ENCODE results near the gene RMND5A. TPM values are rescaled to one million over a fixed set of nuclear protein-coding genes. Genes with fewer than 3 reads are reported as not detected.

Gene RMND5A
- total RNA-seq, 2 donors from 2014 or later, result 50.0 to 61.9 TPM

DNA sequence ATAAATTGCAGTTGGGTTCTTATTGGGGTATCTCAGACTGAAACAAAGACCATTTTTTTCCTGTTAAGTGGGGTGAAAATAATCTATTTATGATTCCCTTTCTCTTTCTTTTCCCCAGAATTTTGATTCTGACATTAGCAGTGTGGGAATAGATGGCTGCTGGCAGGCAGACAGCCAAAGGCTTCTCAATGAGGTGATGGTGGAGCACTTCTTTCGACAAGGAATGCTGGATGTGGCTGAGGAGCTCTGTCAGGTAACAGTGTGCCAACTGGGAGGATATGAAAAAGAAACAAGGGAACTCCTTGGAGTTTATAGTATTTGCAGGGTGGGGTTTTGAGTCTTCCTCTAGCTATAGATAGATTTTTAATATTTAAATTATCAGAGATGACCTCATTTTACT lies 31.7 kb downstream of the RMND5A start:
- ATAC-seq, result no peak

DNA sequence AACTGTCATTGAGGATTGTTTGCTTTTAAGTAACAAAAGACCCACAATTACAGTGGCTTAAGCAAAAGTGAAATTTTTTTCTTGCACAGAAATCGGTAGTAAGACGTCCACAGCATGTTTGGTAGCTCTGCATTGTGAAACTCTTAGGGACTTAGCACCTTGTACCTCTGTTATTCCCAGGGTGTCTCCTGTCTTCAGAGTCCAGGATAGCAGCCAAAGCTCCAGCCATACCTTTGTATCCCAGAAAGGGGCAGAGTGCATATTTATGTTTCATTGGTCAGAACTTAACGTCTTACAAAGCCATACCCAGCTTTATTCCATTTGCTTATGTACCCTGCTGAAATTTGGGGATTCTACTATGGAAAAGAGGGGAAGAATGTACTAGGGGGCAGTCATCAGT lies 32.8 kb downstream of the RMND5A start:
- intact Hi-C loops (cut with DNase I), result no loop called here
- DNase-seq (no peak), ATAC-seq (no peak)

More for the DNA sequence above, 31.7 kb downstream of the RMND5A start:
- intact Hi-C loops (cut with DNase I), result no loop called here
- DNase-seq, result no peak

DNA sequence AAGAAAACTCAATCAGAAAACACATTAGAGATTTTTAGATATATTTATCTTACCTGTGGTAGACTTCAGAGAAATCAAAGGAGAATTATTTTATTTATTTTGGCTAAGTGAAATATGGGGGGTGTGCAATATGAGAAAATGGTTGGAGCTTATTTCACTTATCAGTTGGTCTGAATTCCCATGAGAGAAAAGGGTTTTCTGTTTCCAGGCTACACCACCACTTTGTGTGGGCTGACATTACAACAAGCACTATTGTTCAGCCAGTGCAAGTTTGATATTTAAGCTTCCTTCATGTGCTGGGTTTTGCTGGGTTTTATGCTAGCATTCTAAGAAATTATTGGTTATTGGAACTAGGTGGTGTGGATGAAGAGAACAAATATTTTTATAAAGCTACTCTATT lies 33.5 kb downstream of the RMND5A start:
- ATAC-seq (no peak), DNase-seq (no peak)
- intact Hi-C loops (cut with DNase I), result no loop called here

DNA sequence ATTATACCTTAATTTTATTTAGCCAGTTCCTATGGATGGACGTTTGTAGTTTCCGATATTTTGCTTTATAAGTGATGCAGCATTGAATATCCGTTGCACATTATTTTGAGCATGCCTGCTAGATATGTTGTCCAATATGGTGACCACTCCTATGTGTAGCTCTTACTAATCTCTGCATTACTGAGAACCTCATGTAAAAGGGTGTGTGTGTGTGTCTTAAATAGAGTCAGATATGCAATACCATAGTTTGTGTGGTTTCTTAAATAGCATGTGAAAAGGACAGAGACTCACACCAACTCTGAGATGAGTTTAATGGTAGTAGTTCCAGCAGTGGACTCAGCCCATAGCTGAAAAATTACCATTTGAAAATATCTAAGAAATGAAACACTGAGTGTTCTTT lies 38.3 kb downstream of the RMND5A start:
- ATAC-seq (no peak), DNase-seq (no peak)
- intact Hi-C loops (cut with DNase I), result no loop called here

DNA sequence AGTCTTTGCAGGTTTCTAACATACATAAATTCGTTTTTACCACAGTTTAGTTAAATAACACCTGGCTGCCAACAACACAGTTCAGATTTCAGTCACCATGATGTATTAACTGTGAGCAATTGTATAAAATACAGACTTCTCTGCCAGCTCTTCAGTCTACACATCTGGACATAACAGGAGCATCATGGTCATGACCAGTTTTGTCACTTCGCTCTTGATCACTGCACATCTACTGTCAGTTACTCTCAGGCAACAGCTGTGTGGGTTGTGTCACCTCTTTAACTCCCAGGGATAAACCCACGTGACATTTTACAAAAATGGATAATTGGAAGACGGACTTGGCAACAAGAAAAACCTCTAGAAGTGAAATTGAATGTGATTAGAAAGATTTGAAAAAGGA lies 40.3 kb downstream of the RMND5A start:
- no peak for ATAC-seq
- intact Hi-C loops (cut with DNase I), result no loop called here

DNA sequence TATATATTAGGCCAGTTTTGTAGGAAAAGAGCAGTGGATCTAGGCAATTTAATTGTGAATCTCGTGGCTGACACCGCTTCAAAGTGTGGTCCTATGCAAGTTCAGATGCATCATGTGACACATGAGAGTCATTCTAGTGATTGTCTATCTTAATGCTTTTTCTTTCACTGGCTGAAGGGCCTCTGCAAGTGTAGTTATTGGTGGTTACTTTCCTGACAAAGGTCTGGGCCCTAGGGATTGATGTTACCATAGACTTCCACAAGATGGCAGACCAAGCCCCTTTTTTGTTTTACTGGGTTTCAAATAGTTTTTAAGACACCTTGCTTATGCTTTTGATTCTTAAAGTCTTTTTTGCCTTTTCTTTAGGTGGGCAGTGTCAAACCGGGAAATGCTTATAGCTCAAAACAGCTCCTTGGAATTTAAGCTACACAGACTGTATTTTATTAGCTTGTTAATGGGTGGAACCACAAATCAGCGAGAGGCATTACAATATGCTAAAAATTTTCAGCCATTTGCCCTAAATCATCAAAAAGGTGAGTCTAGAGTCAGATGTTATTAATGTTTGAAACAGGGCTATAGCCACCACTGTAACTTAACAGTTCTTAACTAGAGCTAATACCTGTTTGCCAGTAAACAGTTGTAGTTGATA lies 44.7 kb downstream of the RMND5A start:
- DNase-seq, result no peak
- intact Hi-C loops (cut with DNase I), result no loop called here
- peak in 1 of 2 donors; percentile 30 for ATAC-seq

More for the DNA sequence above, 40.3 kb downstream of the RMND5A start:
- DNase-seq, result no peak

DNA sequence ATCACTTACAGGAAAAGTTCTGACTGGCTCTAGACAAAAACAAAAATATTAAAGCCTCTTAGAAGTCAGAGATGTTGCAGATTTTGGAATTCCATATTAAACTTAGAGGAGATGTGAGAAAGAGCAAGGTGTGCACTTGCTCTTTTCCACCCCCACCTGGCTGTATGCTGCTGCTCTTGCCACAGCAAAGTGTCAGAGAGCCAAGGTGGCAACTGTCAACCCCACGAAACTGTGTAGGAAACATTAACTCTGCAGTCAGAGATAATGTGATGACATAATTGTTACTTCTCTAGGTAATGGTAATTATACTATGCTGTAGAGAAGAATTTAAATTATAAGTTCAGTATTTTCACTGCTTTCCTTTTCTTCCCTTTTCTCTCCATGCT lies 45.2 kb downstream of the RMND5A start:
- intact Hi-C loops (cut with DNase I), result no loop called here
- ATAC-seq (no peak), DNase-seq (no peak)

DNA sequence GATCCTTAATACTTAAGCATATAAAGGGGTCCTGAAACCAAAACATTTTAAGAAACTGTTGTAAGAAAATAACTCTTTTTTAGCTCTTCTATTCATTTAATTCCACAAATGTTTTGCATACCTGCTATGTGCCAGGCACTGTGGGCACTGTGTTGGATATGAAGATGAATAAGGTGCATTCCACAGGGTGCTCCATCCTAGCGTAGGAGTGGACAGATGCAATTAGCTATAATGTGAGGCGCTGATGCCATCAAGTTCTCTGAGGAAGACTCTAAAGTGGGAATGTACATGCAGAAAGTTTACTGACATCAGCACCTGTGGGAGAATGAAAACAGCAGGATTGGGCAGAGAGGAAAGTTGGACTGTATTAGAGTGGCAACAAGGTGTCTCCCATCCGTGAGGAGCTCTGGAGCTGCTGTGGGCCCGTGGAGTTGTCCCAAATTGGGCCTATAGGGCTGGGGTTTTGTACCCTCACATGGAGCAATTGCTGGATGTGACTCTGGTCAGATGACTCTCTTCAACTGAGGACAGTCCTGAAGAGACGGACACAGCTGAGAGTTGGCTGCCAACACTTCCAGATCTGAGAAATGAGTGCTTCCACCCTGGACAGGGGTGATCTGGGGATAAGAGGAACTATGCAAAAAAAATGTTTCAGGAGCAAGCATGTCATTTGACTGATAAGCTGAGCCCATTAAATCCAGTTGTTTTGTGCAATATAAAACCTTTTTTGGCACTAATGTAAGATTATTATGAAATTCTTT lies 48.3 kb downstream of the RMND5A start:
- intact Hi-C loops (cut with DNase I), result no loop called here
- DNase-seq (no peak), ATAC-seq (peak; percentile 60 to 73)

DNA sequence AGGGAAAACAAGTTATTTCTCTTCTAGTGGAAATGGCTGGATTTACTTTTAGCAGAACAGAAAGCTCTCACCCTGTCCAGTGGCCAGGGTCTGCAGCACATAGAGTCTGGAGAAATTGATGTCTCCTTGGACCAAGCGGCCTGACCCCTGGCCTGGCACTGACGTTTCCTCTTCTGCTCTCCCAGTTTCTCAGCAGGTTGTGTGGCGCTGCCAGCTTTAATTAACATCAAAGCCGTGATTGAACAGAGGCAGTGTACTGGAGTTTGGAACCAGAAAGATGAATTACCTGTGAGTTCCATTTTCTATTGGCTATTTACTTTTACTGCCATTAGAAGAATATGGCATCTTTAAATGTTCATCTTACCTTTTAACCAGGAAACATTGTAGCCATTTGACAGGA lies 49.7 kb downstream of the RMND5A start:
- no peak for ATAC-seq
- intact Hi-C loops (cut with DNase I), result no loop called here

DNA sequence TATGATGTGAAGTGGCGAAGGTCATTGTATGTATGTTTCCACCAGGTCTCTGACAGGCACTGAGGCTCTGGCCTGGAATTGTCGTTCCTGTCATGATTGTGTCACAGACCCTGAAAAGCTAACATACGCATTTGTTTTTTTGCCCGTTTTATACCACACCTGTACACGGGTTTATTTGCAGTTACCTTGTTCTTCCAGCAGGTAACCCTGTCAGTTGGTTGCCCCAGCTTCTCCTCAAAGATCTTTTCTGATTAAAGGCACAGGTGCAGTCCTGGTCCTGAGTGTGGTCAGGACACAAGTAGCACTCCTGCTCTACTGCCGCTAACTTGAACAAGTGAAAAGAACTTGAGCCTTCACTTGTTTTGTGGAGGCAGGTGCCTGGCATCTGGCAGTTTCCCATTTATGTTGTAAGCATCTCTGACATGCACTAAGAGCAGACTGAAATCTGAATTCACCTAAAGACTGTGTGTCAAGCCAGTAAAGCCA lies 50.8 kb downstream of the RMND5A start:
- no peak for DNase-seq
- ATAC-seq, result no peak
- intact Hi-C loops (cut with DNase I), result no loop called here

More for the DNA sequence above, 49.7 kb downstream of the RMND5A start:
- no peak for DNase-seq

DNA sequence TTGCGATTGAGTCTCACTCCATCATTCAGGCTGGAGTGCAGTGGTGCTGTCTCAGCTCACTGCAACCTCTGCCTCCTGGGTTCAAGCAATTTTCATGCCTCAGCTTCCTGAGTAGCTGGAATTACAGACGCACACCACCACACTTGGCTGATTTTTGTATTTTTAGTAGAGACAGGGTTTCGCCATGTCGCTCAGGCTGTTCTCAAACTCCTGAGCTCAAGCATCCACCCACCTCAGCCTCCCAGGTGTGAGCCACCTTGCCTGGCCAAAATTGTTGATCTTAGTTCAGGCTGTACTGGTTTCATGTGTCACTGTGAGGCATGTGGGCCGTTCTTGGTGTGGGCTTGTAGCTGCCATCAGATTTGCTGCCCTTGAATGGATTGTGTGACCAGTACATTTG lies 52.5 kb downstream of the RMND5A start:
- DNase-seq (no peak), ATAC-seq (no peak)
- intact Hi-C loops (cut with DNase I), result no loop called here

DNA sequence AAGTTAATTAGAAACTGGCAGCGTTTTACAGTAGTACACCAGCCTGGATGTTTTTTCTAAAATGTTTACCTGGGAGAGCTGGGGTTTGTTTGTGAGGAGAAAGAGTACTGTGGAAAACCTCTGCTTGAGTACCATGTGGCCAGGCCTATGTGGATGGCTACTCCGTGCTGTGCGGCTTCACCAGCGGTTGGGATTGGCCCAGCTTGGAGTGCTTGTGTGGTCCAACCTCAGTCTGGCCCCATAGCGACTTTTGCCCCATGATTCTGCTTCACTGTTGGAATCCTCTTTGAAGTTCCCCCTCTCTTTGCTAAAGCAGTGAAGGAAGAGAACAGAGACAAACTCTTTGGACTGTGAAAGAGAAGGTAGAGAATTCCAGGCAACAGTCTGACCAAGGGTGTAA lies 54.8 kb downstream of the RMND5A start:
- DNase-seq (no peak), ATAC-seq (no peak)
- intact Hi-C loops (cut with DNase I), result no loop called here

DNA sequence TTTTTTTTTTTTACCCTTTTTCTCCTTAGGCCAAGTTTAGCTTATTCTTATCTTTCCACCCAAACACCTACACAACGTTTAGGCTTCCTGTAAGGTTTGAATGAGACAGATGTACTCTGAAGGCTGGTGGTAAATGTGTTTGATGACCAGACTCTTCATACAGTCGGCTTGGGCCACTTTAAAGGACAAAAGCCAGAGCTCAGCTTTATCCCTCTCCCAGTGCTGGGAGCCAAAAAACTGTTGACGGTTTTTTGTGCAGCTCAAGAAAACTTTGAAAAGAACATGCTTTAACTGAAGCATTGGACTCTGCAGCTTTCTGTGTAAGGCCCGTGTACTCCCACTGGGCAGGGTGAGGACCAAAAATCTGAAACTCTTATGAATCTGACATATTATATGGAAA lies 55.2 kb downstream of the RMND5A start:
- intact Hi-C loops (cut with DNase I), result no loop called here
- ATAC-seq (no peak), DNase-seq (no peak)

DNA sequence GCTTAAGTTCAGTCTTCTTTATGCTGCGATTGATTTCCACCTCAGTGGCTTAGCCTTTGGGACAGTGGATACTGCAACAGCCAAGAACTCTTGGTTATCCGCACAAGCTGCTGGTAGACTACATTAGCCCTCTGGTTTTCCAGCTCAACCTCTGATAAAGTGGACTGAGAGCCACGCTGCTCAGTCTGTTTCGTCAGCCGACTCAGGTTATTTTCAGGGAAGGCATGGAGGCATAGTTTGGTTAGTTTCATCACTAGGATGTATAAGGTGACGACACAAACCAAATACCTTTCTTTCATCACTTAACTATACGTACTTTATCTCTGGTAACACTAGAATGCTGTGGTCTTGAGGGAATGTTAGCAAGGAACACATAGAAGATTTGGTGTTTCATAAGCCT lies 56.4 kb downstream of the RMND5A start:
- no peak for ATAC-seq
- no peak for DNase-seq
- intact Hi-C loops (cut with DNase I), result no loop called here

DNA sequence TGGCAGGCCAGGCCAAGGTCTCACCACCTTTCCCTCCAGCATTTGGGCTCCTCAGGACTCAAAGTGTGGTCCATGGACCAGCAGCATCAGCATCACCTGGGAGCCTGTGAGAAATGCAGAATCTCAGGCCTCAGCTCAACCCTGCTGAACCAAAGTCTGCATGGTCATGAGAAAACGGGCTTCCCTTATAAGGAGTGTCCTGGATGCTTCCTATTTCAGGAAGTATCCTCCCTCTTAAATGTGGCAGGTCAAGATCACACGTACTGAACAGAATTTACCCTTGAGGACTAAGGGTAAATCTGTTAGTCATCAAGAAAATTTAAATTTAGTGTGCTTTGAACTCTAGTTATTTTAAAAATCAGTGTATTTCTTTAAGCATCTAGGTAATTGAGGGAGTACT lies 58.9 kb downstream of the RMND5A start:
- ATAC-seq, result peak; percentile 32 to 63
- intact Hi-C loops (cut with DNase I), result no loop called here

DNA sequence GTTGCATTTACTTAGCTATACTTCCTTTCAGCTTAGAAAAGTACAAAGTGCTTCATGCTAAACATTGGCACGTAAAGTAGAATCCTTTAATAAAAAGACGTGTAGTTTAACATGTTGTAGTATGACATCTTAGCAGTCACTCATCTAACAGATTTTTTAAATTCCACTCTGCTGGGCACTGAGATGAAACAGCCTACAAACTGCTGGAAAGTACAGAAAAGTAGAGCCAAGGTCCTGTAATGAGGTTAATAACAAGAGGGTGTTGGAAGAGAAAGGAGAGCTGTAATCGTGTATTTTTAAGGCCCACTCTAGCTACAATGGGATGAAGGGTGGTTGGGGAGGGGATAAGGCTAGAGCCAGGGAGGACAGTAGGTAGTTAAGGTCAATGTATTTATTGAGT lies 59.9 kb downstream of the RMND5A start:
- intact Hi-C loops (cut with DNase I), result no loop called here
- DNase-seq, result no peak
- ATAC-seq, result no peak

More for the DNA sequence above, 58.9 kb downstream of the RMND5A start:
- DNase-seq, result no peak

DNA sequence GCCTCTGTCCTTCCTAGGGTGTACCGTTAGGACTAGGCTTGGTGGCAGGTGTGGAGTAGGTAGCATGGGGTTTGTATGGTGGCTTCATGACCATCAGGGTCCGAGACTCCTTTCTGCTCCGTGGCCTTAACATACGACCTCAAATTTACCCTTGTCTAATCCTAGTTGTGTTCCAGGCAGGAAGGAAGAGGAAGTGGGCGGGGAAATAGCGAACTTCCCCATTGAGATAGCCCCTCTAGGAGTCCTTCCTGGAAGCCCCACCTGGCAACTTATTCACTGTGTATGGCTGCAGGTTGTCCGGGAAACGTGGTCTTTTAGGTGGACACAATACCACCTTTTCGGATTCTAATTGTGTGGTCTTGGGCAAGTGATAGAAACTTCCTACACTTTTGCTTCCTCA lies 61.3 kb downstream of the RMND5A start:
- ATAC-seq (no peak), DNase-seq (no peak)
- intact Hi-C loops (cut with DNase I), result no loop called here

DNA sequence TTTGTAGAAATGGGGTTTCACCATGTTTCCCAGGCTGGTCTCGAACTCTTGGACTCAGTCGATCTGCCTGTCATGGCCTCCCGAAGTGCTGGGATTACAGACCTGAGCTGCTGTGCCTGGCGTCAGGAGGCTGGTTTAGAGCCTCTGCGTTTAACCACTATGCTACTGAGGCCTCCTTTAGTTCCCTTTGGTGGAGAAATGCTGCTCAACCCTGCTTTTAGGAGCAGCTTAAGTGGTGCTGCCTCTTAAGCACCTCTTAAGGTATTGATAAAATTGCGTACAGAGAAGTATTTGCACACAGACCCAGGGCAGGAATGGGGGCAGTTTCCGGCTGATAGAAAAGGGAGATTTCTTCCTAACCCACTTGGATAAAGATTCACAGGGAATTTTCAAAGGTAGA lies 62.7 kb downstream of the RMND5A start:
- ATAC-seq (no peak), DNase-seq (no peak)
- intact Hi-C loops (cut with DNase I), result no loop called here

DNA sequence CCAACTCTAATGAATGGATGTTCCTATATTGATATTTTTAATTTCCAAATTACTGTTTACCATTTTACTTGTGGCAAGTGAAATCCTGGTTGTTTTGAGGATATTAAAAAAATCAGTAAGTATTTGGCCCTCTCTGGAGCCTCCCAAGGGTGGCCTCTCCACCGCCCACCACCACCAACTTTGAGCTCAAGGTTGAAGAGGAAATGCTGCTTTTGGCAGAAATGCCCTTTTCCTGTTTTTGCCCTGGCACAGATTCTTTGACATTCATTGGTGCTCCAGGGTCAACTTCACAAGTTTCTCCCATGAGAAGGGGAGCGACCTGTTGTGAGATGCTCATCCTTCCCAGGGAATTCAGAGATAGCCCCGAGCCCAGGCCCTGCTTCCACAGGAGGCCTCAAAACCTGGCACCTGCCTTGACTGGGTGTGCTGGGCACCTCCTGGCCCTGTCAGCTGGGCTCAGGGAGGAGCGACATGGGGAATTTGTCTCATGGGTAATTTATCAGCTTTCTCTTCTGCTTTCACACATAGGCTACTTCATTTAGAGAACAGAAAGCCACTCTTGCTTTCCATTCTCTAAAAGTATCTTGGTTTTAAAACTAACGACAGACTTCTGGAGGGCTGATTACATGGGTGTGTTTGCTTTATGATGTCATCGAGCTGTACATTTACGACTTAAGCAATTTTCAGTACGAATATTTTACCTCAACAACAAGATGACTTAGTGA lies 63.7 kb downstream of the RMND5A start:
- DNase-seq (no peak), ATAC-seq (no peak)
- intact Hi-C loops (cut with DNase I), result no loop called here

DNA sequence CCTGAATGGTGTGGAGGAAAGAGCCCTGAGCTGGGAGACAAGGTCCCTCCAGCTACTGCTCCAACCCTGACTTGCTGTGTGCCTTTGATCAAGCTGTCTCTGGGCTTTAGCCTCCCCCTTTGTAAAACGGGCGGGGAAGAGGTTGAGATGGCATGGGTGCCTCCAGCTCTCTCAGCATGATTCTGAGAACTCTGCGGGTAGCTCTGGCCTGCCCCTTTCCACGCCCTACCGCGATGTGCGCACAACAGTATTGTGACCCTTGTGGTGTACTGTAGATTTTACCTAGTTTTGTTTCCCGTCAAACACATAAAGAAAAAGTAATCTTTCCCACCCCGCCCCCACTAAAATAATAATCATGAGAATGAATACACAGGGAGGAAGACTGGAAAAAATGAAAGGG lies 65.4 kb downstream of the RMND5A start:
- no peak for DNase-seq
- no peak for ATAC-seq
- intact Hi-C loops (cut with DNase I), result no loop called here
